ENCODE results near the gene PDSS1. TPM values are rescaled to one million over a fixed set of nuclear protein-coding genes. Genes with fewer than 3 reads are reported as not detected.

The PDSS1 gene
- total and polyA plus RNA-seq, 9 of the 15 experiments (the other 6 are each of a cell fraction or from before 2014, with no cell fraction given), result 11.0 to 59.5 (median 45.3) TPM

DNA sequence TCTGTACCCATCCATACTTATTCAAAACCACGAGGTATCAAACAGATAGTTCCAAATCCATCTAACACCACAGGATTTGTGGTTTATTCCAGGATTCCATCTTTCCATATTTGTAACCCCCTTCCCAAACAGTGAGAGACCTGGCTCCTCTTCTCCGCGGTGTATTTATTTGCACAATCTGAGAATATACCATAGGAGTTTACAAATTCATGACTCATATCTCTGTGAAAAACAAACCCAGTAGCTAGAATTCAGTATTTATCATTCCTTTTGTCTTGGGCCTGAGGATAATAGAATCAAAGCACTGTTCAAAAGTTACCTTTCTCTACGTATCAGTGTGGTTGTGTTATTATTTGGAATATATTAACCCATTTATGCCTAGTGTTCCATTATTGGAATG is 31.9 kb downstream of the PDSS1 start:
- H3K36me3 ChIP-seq (ENCODE audit: control insufficient read depth, insufficient read depth, low read length), result peaks cover 92% of the 10 kb centered on the region
- intact Hi-C loops (cut with micrococcal nuclease) (loop anchor here (5.0 to 10.0 kb wide), 3 partner anchors 112 to 625 kb away; no protein-coding TSS in a partner anchor), in situ Hi-C loops (cut with MboI) (loop anchor here (5.0 kb wide), 1 partner anchor 143 kb away; no protein-coding TSS in a partner anchor)
- no peak overlapping the region for H3K4me3 ChIP-seq
- no peaks in the 10 kb centered on the region for H3K9me3 ChIP-seq (replicated peaks; ENCODE audit: control insufficient read depth, insufficient read depth, low read depth, low read length)
- no peak overlapping the region for H3K9ac ChIP-seq (ENCODE audit: insufficient read depth in 1 of 2, low read depth in 2 of 2, low read length in 2 of 2)
- no peaks in the 10 kb centered on the region for H3K79me2 ChIP-seq (ENCODE audit: control insufficient read depth, insufficient read depth, low read length)
- no TSS peak for BruUV-seq (replicated peaks)
- H3K4me1 ChIP-seq (replicated peaks in 1 of 2; ENCODE audit: control insufficient read depth in 2 of 2, insufficient read depth in 2 of 2, low read length in 2 of 2), result no peaks in the 10 kb centered on the region
- H3K9me1 ChIP-seq (ENCODE audit: control insufficient read depth, insufficient read depth, low read length), result no peaks in the 10 kb centered on the region
- POLR2A ChIA-PET, result interaction anchor here (0.6 kb wide), 1 partner anchor 10 kb away, joined by 3 read pairs; no protein-coding TSS in a partner anchor
- H3K27ac ChIP-seq (ENCODE audit: extremely low read depth, low read depth, low read length), result no peak overlapping the region
- H3K4me2 ChIP-seq (ENCODE audit: insufficient read depth, low read length), result no peak overlapping the region
- no peaks in the 10 kb centered on the region for H3K27me3 ChIP-seq (ENCODE audit: control insufficient read depth in 2 of 2, insufficient read depth in 2 of 2, low read length in 2 of 2)
- ATAC-seq, result no peak
- no peak for DNase-seq (ENCODE audit: extremely low read depth in 1 of 4, low spot score in 3 of 4)
- no peak overlapping the region for H2AFZ ChIP-seq (ENCODE audit: low read depth, low read length)
- H4K20me1 ChIP-seq (replicated peaks; ENCODE audit: control insufficient read depth, insufficient read depth, low read length), result no peaks in the 10 kb centered on the region
- FAIRE-seq, result no peak
- CTCF ChIA-PET (ENCODE audit: low intra/inter-chr PET ratio), result interaction anchor here (1.4 kb wide), 1 partner anchor 152 kb away, joined by 4 read pairs; no protein-coding TSS in a partner anchor
- WGBS (ENCODE audit: insufficient coverage, low coverage, missing lambda C conversion rate), result 85% methylated on average over 4 of the region's 4 CpGs
- TF ChIP-seq, protein P1, sequence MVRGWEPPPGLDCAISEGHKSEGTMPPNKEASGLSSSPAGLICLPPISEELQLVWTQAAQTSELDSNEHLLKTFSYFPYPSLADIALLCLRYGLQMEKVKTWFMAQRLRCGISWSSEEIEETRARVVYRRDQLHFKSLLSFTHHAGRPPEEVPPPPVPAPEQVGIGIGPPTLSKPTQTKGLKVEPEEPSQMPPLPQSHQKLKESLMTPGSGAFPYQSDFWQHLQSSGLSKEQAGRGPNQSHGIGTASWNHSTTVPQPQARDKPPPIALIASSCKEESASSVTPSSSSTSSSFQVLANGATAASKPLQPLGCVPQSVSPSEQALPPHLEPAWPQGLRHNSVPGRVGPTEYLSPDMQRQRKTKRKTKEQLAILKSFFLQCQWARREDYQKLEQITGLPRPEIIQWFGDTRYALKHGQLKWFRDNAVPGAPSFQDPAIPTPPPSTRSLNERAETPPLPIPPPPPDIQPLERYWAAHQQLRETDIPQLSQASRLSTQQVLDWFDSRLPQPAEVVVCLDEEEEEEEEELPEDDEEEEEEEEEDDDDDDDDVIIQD (CRISPR knock-in tag; IDR thresholded peaks at IDR 0.05), result no peak
- TF ChIP-seq ZNF274 (IDR thresholded peaks at IDR 0.05; ENCODE audit: borderline replicate concordance, low read depth, low read length) (no peak), MAFK (IDR thresholded peaks at IDR 0.05; ENCODE audit: low read length) (no peak), TCF7L2 (IDR thresholded peaks at IDR 0.05; ENCODE audit: low read depth, low read length) (no peak), IFI16 (CRISPR knock-in tag; IDR thresholded peaks at IDR 0.05) (no peak)
- TF ChIP-seq, protein P2, sequence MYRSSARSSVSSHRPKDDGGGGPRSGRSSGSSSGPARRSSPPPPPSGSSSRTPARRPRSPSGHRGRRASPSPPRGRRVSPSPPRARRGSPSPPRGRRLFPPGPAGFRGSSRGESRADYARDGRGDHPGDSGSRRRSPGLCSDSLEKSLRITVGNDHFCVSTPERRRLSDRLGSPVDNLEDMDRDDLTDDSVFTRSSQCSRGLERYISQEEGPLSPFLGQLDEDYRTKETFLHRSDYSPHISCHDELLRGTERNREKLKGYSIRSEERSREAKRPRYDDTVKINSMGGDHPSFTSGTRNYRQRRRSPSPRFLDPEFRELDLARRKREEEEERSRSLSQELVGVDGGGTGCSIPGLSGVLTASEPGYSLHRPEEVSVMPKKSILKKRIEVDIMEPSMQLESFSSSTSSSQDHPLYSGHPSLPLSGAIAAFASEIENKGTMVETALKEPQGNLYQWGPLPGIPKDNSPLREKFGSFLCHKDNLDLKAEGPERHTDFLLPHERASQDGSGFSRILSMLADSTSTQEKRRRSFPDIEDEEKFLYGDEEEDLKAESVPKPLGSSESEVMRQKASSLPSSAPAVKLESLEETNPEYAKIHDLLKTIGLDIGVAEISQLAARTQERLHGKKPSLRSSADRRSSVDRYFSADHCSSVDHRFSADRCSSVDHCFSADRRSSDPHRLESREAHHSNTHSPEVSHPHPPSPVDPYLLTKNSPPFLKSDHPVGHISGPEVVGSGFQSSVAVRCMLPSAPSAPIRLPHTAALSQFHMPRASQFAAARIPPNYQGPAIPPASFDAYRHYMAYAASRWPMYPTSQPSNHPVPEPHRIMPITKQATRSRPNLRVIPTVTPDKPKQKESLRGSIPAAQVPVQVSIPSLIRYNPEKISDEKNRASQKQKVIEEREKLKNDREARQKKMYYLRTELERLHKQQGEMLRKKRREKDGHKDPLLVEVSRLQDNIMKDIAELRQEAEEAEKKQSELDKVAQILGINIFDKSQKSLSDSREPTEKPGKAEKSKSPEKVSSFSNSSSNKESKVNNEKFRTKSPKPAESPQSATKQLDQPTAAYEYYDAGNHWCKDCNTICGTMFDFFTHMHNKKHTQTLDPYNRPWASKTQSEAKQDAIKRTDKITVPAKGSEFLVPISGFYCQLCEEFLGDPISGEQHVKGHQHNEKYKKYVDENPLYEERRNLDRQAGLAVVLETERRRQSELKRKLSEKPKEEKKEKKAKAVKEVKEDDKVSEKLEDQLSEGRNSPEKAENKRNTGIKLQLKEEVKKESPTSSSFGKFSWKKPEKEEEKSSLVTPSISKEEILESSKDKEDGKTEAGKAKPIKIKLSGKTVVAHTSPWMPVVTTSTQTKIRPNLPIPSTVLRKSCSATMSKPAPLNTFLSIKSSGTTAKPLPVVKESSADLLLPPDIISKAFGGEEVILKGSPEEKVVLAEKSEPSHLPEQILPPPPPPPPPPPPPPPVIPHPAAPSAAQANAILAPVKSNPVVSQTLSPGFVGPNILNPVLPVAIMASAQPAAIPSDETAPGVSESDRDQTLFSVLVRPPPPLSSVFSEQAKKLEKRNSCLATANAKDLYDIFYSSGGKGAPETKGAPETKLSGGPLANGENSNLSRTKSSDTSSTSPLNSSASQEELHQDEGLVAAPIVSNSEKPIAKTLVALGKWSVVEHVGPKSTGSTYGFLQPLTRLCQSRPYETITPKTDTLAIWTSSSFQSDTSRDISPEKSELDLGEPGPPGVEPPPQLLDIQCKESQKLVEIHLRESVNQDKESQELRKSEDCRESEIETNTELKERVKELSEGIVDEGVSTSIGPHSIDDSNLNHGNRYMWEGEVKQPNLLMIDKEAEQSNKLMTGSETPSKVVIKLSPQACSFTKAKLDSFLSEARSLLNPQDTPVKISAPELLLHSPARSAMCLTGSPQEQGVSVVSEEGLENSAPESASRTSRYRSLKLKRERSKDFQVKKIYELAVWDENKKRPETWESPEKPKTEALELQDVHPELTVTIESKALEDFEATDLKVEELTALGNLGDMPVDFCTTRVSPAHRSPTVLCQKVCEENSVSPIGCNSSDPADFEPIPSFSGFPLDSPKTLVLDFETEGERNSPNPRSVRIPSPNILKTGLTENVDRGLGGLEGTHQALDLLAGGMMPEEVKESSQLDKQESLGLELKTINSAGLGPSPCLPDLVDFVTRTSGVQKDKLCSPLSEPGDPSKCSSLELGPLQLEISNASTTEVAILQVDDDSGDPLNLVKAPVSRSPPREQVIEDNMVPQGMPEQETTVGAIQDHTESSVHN (IDR thresholded peaks at IDR 0.05; ENCODE audit: borderline replicate concordance in 1 of 2, low read depth in 1 of 2), result no peak
- TF ChIP-seq, protein P3, sequence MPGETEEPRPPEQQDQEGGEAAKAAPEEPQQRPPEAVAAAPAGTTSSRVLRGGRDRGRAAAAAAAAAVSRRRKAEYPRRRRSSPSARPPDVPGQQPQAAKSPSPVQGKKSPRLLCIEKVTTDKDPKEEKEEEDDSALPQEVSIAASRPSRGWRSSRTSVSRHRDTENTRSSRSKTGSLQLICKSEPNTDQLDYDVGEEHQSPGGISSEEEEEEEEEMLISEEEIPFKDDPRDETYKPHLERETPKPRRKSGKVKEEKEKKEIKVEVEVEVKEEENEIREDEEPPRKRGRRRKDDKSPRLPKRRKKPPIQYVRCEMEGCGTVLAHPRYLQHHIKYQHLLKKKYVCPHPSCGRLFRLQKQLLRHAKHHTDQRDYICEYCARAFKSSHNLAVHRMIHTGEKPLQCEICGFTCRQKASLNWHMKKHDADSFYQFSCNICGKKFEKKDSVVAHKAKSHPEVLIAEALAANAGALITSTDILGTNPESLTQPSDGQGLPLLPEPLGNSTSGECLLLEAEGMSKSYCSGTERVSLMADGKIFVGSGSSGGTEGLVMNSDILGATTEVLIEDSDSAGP (CRISPR knock-in tag; IDR thresholded peaks at IDR 0.05), result no peak
- TF ChIP-seq, protein P4, sequence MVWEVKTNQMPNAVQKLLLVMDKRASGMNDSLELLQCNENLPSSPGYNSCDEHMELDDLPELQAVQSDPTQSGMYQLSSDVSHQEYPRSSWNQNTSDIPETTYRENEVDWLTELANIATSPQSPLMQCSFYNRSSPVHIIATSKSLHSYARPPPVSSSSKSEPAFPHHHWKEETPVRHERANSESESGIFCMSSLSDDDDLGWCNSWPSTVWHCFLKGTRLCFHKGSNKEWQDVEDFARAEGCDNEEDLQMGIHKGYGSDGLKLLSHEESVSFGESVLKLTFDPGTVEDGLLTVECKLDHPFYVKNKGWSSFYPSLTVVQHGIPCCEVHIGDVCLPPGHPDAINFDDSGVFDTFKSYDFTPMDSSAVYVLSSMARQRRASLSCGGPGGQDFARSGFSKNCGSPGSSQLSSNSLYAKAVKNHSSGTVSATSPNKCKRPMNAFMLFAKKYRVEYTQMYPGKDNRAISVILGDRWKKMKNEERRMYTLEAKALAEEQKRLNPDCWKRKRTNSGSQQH (CRISPR knock-in tag; IDR thresholded peaks at IDR 0.05), result no peak

All from K562 (cell line).